ENCODE data around the gene CHN2.

DNA sequence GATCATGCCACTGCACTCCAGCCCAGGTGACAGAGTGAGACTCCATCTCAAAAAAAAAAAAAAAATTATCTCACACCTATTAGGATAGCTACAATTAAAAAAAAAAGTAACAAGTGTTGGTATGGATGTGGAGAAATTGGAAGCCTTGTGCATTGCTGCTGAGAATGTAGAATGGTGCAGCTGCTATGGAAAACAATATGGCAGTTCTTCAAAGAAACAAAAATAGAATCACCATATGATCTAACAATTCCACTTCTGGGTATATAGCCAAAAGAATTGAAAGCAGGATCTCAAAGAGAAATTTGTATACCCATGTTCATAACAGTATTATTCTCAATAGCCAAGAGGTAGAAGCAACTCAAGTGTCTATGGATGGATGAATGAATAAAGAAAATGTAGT, 225.4 kb downstream of the CHN2 start:
- TF ChIP-seq, protein P1, sequence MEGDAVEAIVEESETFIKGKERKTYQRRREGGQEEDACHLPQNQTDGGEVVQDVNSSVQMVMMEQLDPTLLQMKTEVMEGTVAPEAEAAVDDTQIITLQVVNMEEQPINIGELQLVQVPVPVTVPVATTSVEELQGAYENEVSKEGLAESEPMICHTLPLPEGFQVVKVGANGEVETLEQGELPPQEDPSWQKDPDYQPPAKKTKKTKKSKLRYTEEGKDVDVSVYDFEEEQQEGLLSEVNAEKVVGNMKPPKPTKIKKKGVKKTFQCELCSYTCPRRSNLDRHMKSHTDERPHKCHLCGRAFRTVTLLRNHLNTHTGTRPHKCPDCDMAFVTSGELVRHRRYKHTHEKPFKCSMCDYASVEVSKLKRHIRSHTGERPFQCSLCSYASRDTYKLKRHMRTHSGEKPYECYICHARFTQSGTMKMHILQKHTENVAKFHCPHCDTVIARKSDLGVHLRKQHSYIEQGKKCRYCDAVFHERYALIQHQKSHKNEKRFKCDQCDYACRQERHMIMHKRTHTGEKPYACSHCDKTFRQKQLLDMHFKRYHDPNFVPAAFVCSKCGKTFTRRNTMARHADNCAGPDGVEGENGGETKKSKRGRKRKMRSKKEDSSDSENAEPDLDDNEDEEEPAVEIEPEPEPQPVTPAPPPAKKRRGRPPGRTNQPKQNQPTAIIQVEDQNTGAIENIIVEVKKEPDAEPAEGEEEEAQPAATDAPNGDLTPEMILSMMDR (IDR thresholded peaks at IDR 0.05), result no peak
- no peak for TF ChIP-seq POLR2A (IDR thresholded peaks at IDR 0.05; ENCODE audit: low read length)
- TF ChIP-seq TFCP2L1 (CRISPR knock-in tag; IDR thresholded peaks at IDR 0.05), result no peak
- TF ChIP-seq PHF8 (IDR thresholded peaks at IDR 0.05; ENCODE audit: borderline replicate concordance, low read depth), result no peak
- TF ChIP-seq MYC (IDR thresholded peaks at IDR 0.05; ENCODE audit: borderline replicate concordance, low read length), result no peak
- TF ChIP-seq RFX5 (IDR thresholded peaks at IDR 0.05), result no peak

All from A549 (cell line).